MM.1S (cell line): Measurements from ENCODE around the gene PPP2R3C.

Experiments used
- CTCF ChIP-seq: fragments of 300-600 bp; sonication (generic); IDR thresholded peaks from 2 replicates; pipeline ENCODE4 v1.5.1; 2016; ENCODE audit warnings: antibody characterized with exemption, low read length, mixed read lengths
- EZH2 ChIP-seq: fragments of 300-600 bp; sonication (generic); optimal IDR thresholded peaks from 2 replicates; pipeline ENCODE3; 2017; ENCODE audit warnings: low read depth, mild to moderate bottlenecking, antibody characterized with exemption, low read length, mixed read lengths

GRCh38 chr14:35085441-35085840, 36.3 kb downstream of the PPP2R3C start:
- no peak for TF ChIP-seq CTCF
- no peak for TF ChIP-seq EZH2
